ENCODE measurements around the gene LARP1.

The LARP1 gene

DNA sequence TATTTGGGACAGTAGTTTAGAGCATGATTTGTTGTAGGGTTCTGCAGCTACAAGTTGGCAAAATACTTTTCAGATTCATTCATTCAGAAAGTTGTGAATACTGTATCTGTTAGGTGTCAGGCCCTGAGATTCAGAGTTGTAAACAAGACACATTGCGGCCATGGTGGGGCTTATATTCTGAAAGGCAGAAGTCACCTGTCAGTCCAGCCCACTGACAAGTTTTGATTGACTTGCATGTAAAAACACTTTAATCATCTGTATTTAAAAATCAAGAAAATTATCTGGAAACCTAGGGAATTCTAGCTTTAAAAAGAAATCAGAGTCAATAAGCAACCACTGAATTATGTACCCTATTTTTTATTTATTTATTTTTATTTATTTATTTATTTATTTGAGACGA, 13.0 kb downstream of the LARP1 start:
- H3K36me3 ChIP-seq, result no peaks in the 10 kb centered on the region; the same call in none of the 2 replicates
- H3K27me3 ChIP-seq (ENCODE audit: insufficient read depth, low read depth, severe bottlenecking), result no peaks in the 10 kb centered on the region
- H3K27ac ChIP-seq, result no peak overlapping the region
- TF ChIP-seq, protein P1, sequence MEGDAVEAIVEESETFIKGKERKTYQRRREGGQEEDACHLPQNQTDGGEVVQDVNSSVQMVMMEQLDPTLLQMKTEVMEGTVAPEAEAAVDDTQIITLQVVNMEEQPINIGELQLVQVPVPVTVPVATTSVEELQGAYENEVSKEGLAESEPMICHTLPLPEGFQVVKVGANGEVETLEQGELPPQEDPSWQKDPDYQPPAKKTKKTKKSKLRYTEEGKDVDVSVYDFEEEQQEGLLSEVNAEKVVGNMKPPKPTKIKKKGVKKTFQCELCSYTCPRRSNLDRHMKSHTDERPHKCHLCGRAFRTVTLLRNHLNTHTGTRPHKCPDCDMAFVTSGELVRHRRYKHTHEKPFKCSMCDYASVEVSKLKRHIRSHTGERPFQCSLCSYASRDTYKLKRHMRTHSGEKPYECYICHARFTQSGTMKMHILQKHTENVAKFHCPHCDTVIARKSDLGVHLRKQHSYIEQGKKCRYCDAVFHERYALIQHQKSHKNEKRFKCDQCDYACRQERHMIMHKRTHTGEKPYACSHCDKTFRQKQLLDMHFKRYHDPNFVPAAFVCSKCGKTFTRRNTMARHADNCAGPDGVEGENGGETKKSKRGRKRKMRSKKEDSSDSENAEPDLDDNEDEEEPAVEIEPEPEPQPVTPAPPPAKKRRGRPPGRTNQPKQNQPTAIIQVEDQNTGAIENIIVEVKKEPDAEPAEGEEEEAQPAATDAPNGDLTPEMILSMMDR (IDR thresholded peaks at IDR 0.05; ENCODE audit: low read depth, low read length), result no peak
- no peaks in the 10 kb centered on the region for H3K9me3 ChIP-seq (ENCODE audit: severe bottlenecking)
- no peak overlapping the region for H3K4me3 ChIP-seq (ENCODE audit: low read depth, low read length)
- DNase-seq, result no peak

DNA sequence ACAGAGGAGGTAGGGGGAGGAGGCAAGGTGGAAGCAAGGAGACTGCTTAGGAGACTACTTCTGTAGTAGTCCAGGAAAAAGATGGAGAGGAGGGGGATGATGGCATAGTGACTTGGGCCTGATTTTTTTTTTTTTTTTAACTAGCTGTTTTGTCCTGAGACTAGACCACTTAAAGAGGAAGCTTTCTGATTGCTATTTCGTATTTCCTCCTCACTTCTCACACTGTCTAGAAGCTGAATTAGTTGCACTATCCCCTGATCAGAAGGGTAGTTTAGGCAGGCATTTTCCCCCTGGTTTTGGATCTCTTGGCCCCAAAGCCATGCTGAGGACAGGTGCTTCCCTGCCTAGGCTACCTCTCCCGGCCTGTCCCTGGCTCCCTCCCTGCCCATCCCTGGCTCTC, 14.9 kb downstream of the LARP1 start:
- TF ChIP-seq, protein P1 (IDR thresholded peaks at IDR 0.05; ENCODE audit: low read depth, low read length), result no peak
- Histone ChIP-seq H3K36me3 (no peaks in the 10 kb centered on the region; the same call in none of the 2 replicates), H3K4me3 (ENCODE audit: low read depth, low read length) (no peak overlapping the region), H3K27ac (no peak overlapping the region), H3K9me3 (ENCODE audit: severe bottlenecking) (no peaks in the 10 kb centered on the region), H3K27me3 (ENCODE audit: insufficient read depth, low read depth, severe bottlenecking) (no peaks in the 10 kb centered on the region)
- DNase-seq, result no peak

DNA sequence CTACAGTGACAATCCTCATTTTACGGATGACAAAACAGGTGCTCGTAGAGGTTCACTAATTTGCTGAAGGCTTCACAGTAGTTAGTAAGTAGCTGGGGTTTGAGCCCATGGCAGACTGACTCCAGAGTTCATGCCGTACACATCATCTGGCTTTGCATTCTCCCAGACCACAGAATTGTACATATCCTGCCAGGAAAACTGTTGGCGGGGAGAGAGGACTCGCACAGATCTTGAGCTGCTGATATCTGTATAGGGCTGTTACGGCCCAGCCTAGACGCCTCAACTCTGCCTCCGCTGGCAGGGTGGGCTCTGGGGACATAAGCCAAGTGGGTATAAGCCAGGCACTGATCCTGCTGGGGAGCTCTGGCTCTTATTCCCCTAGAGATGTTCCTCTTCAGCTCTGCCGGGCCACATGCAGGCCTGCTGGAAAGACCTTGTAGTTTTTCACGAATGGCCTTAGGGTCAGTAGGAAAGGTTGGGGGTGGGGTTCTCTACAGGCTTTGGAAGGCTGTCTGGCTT, 16.3 kb downstream of the LARP1 start:
- no peak overlapping the region for H3K27ac ChIP-seq
- TF ChIP-seq, protein P1 (IDR thresholded peaks at IDR 0.05; ENCODE audit: low read depth, low read length), result no peak
- H3K36me3 ChIP-seq, result no peaks in the 10 kb centered on the region; the same call in none of the 2 replicates
- H3K27me3 ChIP-seq (ENCODE audit: insufficient read depth, low read depth, severe bottlenecking), result no peaks in the 10 kb centered on the region
- DNase-seq, result no peak
- no peaks in the 10 kb centered on the region for H3K9me3 ChIP-seq (ENCODE audit: severe bottlenecking)
- H3K4me3 ChIP-seq (ENCODE audit: low read depth, low read length), result no peak overlapping the region

DNA sequence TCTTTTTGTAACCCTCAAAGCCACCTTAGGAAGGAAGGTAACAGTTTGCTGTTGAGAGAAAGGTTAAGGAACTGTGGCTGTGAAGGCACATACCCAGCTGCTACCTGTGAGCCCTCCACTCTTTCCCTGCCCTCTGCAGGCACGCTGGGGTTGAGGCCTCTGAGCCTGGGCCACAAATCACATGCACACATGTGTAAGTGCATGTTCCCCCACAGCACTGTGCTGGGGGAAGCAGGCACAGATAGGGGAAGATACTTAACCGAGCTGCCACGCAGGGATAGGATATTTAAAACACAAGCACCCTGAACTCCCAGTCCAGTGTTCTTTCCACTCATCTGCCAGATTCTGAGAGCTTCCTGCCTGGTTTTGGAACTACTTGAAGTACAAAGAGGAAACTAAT, 18.1 kb downstream of the LARP1 start:
- no peak overlapping the region for H3K27ac ChIP-seq
- no peaks in the 10 kb centered on the region for H3K9me3 ChIP-seq (ENCODE audit: severe bottlenecking)
- H3K36me3 ChIP-seq, result peaks cover 5% of the 10 kb centered on the region
- H3K27me3 ChIP-seq (ENCODE audit: insufficient read depth, low read depth, severe bottlenecking), result no peaks in the 10 kb centered on the region
- no peak overlapping the region for H3K4me3 ChIP-seq (ENCODE audit: low read depth, low read length)
- DNase-seq, result no peak
- TF ChIP-seq, protein P1 (IDR thresholded peaks at IDR 0.05; ENCODE audit: low read depth, low read length), result no peak

DNA sequence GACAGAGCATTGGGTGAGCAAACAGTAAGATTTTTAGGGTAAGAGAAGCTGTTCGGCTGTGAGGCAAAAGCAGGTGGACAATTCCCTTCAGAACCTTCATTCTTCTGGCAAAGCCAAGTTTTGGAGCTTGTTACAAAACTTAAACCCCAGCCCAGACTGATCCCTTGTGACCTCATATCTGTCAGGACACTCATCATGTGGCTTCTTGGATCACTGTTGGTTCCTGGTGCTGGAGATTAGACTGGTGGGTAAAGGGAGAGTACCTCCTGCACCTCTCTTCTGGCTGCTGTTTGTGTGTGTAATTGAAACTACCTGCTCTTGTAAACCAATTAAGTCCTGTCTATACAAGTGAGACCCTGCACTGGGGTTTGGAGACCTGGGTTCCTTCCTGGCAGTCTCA, 21.0 kb downstream of the LARP1 start:
- no peak for DNase-seq
- Histone ChIP-seq H3K4me3 (ENCODE audit: low read depth, low read length) (no peak overlapping the region), H3K27ac (no peak overlapping the region), H3K9me3 (ENCODE audit: severe bottlenecking) (no peaks in the 10 kb centered on the region), H3K27me3 (ENCODE audit: insufficient read depth, low read depth, severe bottlenecking) (no peaks in the 10 kb centered on the region), H3K36me3 (peaks cover 5% of the 10 kb centered on the region)
- TF ChIP-seq, protein P1 (IDR thresholded peaks at IDR 0.05; ENCODE audit: low read depth, low read length), result no peak

DNA sequence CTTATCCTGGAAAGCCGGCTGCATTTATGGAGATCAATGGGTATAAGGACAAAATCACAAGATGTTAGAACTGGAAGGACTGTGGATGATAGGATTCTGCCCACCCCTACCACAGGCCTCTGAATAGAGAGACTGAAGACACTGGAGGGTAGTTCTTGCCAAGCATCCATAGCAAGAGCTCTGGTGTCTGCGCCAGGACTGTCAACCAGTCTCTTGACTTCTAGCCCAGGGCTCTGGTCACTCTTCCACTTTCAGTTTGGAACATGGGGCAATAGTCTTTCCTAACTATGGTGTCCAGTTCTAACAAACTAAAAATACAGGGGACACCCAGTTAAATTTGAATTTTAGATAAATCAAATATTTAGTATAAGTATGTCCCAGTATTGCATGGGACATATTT, 23.4 kb downstream of the LARP1 start:
- Histone ChIP-seq H3K36me3 (peaks cover 5% of the 10 kb centered on the region; the same call in 1 of the 2 replicates), H3K27ac (no peak overlapping the region), H3K9me3 (ENCODE audit: severe bottlenecking) (no peaks in the 10 kb centered on the region), H3K4me3 (ENCODE audit: low read depth, low read length) (no peak overlapping the region), H3K27me3 (ENCODE audit: insufficient read depth, low read depth, severe bottlenecking) (no peaks in the 10 kb centered on the region)
- no peak for DNase-seq
- TF ChIP-seq, protein P1 (IDR thresholded peaks at IDR 0.05; ENCODE audit: low read depth, low read length), result no peak
